CD14-positive monocyte (primary cell): ENCODE results near the gene EIF5AL1. TPM values are rescaled to one million over a fixed set of nuclear protein-coding genes. Genes with fewer than 3 reads are reported as not detected.

Source experiments
- DNase-seq, 3 donors: peaks; one replicate each; pipeline ENCODE4 v3.0.0-alpha.2; 2011 to 2022
- H2AFZ ChIP-seq: 2 replicates; pipeline ENCODE4 v1.6.0; 2012; ENCODE audit warnings: mild to moderate bottlenecking, low read depth, low read length, inconsistent platforms; ENCODE audit not compliant: insufficient read depth, poor library complexity, severe bottlenecking
- H3K27ac ChIP-seq, 2 donors: 1 replicate in 1 of 2; 2 replicates in 1 of 2; pipeline ENCODE4 v1.5.1; 2012 to 2013; ENCODE audit warnings: low read length in 2 of 2, control low read depth in 1 of 2, inconsistent platforms in 1 of 2, low read depth in 1 of 2, mild to moderate bottlenecking in 1 of 2
- H3K27me3 ChIP-seq, 2 donors: one replicate each; pipeline versions ENCODE4 v1.6.0 to v1.6.1; 2011 to 2013; ENCODE audit warnings: low read length in 2 of 2; ENCODE audit not compliant: control insufficient read depth in 2 of 2, insufficient read depth in 2 of 2
- H3K36me3 ChIP-seq, 2 donors: replicated peaks in 1 of 2; 1 replicate in 1 of 2; 2 replicates in 1 of 2; pipeline versions ENCODE4 v1.5.1 to v1.6.1; 2012 to 2013; ENCODE audit warnings: low read length in 2 of 2, control low read depth in 1 of 2, inconsistent platforms in 1 of 2, mild to moderate bottlenecking in 1 of 2; ENCODE audit not compliant: insufficient read depth in 2 of 2, control insufficient read depth in 1 of 2
- H3K4me1 ChIP-seq, 2 donors: 1 replicate in 1 of 2; 2 replicates in 1 of 2; pipeline versions ENCODE4 v1.5.1 to v1.6.1; 2012 to 2013; ENCODE audit warnings: low read length in 2 of 2, control low read depth in 1 of 2, inconsistent platforms in 1 of 2, mild to moderate bottlenecking in 1 of 2, moderate library complexity in 1 of 2; ENCODE audit not compliant: insufficient read depth in 2 of 2, control insufficient read depth in 1 of 2
- H3K4me2 ChIP-seq: replicated peaks from 2 replicates; pipeline ENCODE3; 2012; ENCODE audit warnings: low read length, moderate library complexity, mild to moderate bottlenecking; ENCODE audit not compliant: poor library complexity, severe bottlenecking; ENCODE audit errors: extremely low read depth
- H3K4me3 ChIP-seq, 3 experiments: fragments of 200-600 bp in 1 of 3; sonication (generic) in 1 of 3; replicated peaks in 1 of 3; 1 replicate in 2 of 3; 2 replicates in 1 of 3; pipeline ENCODE4 v1.5.1; 2011 to 2013; ENCODE audit warnings: low read length in 3 of 3, mild to moderate bottlenecking in 3 of 3, control low read depth in 2 of 3, low read depth in 2 of 3, inconsistent platforms in 1 of 3, moderate library complexity in 1 of 3
- H3K79me2 ChIP-seq: 2 replicates; pipeline ENCODE4 v1.6.0; 2012; ENCODE audit warnings: mild to moderate bottlenecking, control low read depth, inconsistent platforms, low read length, moderate library complexity; ENCODE audit not compliant: insufficient read depth
- H3K9ac ChIP-seq: 2 replicates; pipeline ENCODE4 v1.6.0; 2017; ENCODE audit warnings: low read length, mild to moderate bottlenecking; ENCODE audit not compliant: insufficient read depth, poor library complexity, severe bottlenecking
- H3K9me3 ChIP-seq, 2 donors: replicated peaks in 1 of 2; 1 replicate in 1 of 2; 2 replicates in 1 of 2; pipeline versions ENCODE4 v1.5.1 to v1.6.1; 2012 to 2013; ENCODE audit warnings: low read length in 2 of 2, control low read depth in 1 of 2; ENCODE audit not compliant: control insufficient read depth in 1 of 2, insufficient read depth in 1 of 2
- H4K20me1 ChIP-seq: 2 replicates; pipeline ENCODE4 v1.6.0; 2012; ENCODE audit warnings: mild to moderate bottlenecking, low read length, control low read depth, moderate library complexity; ENCODE audit not compliant: insufficient read depth
- H3K27ac Mint-ChIP-seq, 7 donors: one replicate each; pipeline ENCODE4 v1.8.0; 2020; ENCODE audit warnings: mild to moderate bottlenecking in 7 of 7, mixed read lengths in 7 of 7, moderate library complexity in 6 of 7, inconsistent platforms in 2 of 7
- H3K27me3 Mint-ChIP-seq, 3 donors: one replicate each; pipeline ENCODE4 v1.8.0; 2021 to 2022; ENCODE audit warnings: low read depth in 3 of 3, mild to moderate bottlenecking in 3 of 3, mixed read lengths in 3 of 3, moderate library complexity in 3 of 3, inconsistent platforms in 1 of 3
- H3K36me3 Mint-ChIP-seq, 2 donors: one replicate each; pipeline ENCODE4 v1.8.0; 2020; ENCODE audit warnings: mixed read lengths in 2 of 2, inconsistent platforms in 1 of 2, mild to moderate bottlenecking in 1 of 2
- H3K4me1 Mint-ChIP-seq: one replicate; pipeline ENCODE4 v1.8.0; 2020; ENCODE audit warnings: mild to moderate bottlenecking, mixed read lengths
- H3K4me3 Mint-ChIP-seq, 2 donors: one replicate each; pipeline ENCODE4 v1.8.0; 2020; ENCODE audit warnings: mild to moderate bottlenecking in 2 of 2, mixed read lengths in 2 of 2, moderate library complexity in 1 of 2
- H3K9me3 Mint-ChIP-seq, 7 donors: one replicate each; pipeline ENCODE4 v1.8.0; 2020 to 2022; ENCODE audit warnings: mixed read lengths in 7 of 7, mild to moderate bottlenecking in 6 of 7, moderate library complexity in 6 of 7, inconsistent platforms in 2 of 7
- CTCF ChIP-seq: fragments of 200-600 bp; IDR thresholded peaks from one replicate; pipeline ENCODE4 v1.8.0; 2022; ENCODE audit warnings: antibody characterized with exemption, mild to moderate bottlenecking
- WGBS: methylation state at CpG from one replicate; pipeline ENCODE4 v1.1.5; 2013; ENCODE audit warnings: missing lambda C conversion rate; ENCODE audit not compliant: insufficient coverage; 5-methylcytosine and 5-hydroxymethylcytosine counted together
- intact Hi-C, 2 donors: fragments of 100-400 bp; cut with micrococcal nuclease; formaldehyde crosslinking; loops; one replicate each; pipeline versions ENCODE4 v1.15.0 to v1.15.1; 2023
- polyA plus RNA-seq, 3 donors: library from polyadenylated mRNA; depleted of rRNA in 1 of 3; unstranded in 2 of 3; stranded (reverse) in 1 of 3; fragments of 300-500 nt in 2 of 3; fragments of >200 nt in 1 of 3; fragmentation: Illumina TruSeq in 2 of 3; gene quantifications; 1 replicate in 2 of 3; 2 replicates in 1 of 3; pipeline ENCODE4 v1.2.3, GENCODE V29; 2012 to 2021

EIF5AL1 gene
- polyA plus RNA-seq, 3 donors = 0.16 to 1.7 (median 0.17) TPM

GRCh38 chr10:79496896-79497295, 15.4 kb upstream of the EIF5AL1 start:
- peaks cover 0 to 2% (median 0%) of the 10 kb centered on the region in 7 donors for H3K9me3 Mint-ChIP-seq
- H3K4me1 ChIP-seq = no peaks in the 10 kb centered on the region
- H3K4me2 ChIP-seq = no peak overlapping the region
- H3K36me3 ChIP-seq = no peaks in the 10 kb centered on the region
- no peak overlapping the region for H3K4me3 ChIP-seq
- H3K9ac ChIP-seq = no peak overlapping the region
- DNase-seq = no peak
- H3K79me2 ChIP-seq = no peaks in the 10 kb centered on the region
- H3K27me3 ChIP-seq = peaks cover 0 to 8% of the 10 kb centered on the region in 2 donors
- no peak for TF ChIP-seq CTCF
- no peaks in the 10 kb centered on the region for H3K9me3 ChIP-seq
- no peaks in the 10 kb centered on the region for H4K20me1 ChIP-seq
- peaks cover 20 to 22% (median 22%) of the 10 kb centered on the region in 3 donors for H3K27me3 Mint-ChIP-seq
- no peak overlapping the region for H3K27ac Mint-ChIP-seq
- intact Hi-C loops = no loop called here
- H3K27ac ChIP-seq = no peak overlapping the region
- H2AFZ ChIP-seq = no peak overlapping the region
- WGBS = 72% methylated on average over 3 of the region's 4 CpGs
- H3K4me1 Mint-ChIP-seq = peaks cover 1% of the 10 kb centered on the region
- no peaks in the 10 kb centered on the region for H3K36me3 Mint-ChIP-seq
- no peak overlapping the region for H3K4me3 Mint-ChIP-seq

GRCh38 chr10:79498291-79498829, 14.0 kb upstream of the EIF5AL1 start:
- Mint-ChIP-seq H3K9me3 (peaks cover 0 to 2% (median 0%) of the 10 kb centered on the region in 7 donors), H3K4me3 (no peak overlapping the region), H3K27ac (no peak overlapping the region), H3K27me3 (peaks cover 27 to 33% (median 29%) of the 10 kb centered on the region in 3 donors), H3K4me1 (peaks cover 1% of the 10 kb centered on the region), H3K36me3 (no peaks in the 10 kb centered on the region)
- Histone ChIP-seq H3K4me2 (no peak overlapping the region), H3K27me3 (peaks cover 0 to 8% of the 10 kb centered on the region in 2 donors), H3K9me3 (no peaks in the 10 kb centered on the region), H3K27ac (no peak overlapping the region), H4K20me1 (no peaks in the 10 kb centered on the region), H2AFZ (no peak overlapping the region), H3K9ac (no peak overlapping the region), H3K4me3 (no peak overlapping the region), H3K4me1 (no peaks in the 10 kb centered on the region), H3K36me3 (no peaks in the 10 kb centered on the region), H3K79me2 (no peaks in the 10 kb centered on the region)
- no peak for TF ChIP-seq CTCF
- 94% methylated on average over 2 of the region's 6 CpGs for WGBS
- intact Hi-C loops = no loop called here
- DNase-seq = no peak
